WTC11 (cell line): Measurements from ENCODE around the gene AGPAT3. TPM values are rescaled to one million over a fixed set of nuclear protein-coding genes. Genes with fewer than 3 reads are reported as not detected.

ENCODE experiments used
- ATAC-seq: fragments of 200-7000 bp; cut with Tn5 transposase; 2 replicates; pipeline ENCODE4 v1.10.0; 2021; ENCODE audit warnings: mild to moderate bottlenecking, moderate library complexity
- CTCF ChIA-PET: fragments of 300-600 bp; sonication (Branson Sonifier 250); formaldehyde crosslinking; loops from one replicate; lab custom pipeline; 2021; ENCODE audit warnings: antibody characterized with exemption; lab: Charles Lee
- POLR2A ChIA-PET: fragments of 350-600 bp; sonication (Branson Sonifier 250); formaldehyde crosslinking; loops from one replicate; lab custom pipeline; 2021; ENCODE audit warnings: antibody characterized with exemption; lab: Charles Lee
- DNase-seq: peaks from one replicate; pipeline ENCODE4 v3.0.0; 2021; ENCODE audit warnings: low spot score
- H3K27ac Mint-ChIP-seq: 2 replicates; pipeline ENCODE4 v1.8.0; 2021; ENCODE audit warnings: mixed read lengths
- H3K27me3 Mint-ChIP-seq: 2 replicates; pipeline ENCODE4 v1.8.0; 2021; ENCODE audit warnings: low read depth, mild to moderate bottlenecking, moderate library complexity, mixed read lengths
- H3K36me3 Mint-ChIP-seq: 2 replicates; pipeline ENCODE4 v1.8.0; 2021; ENCODE audit warnings: mixed read lengths
- H3K4me1 Mint-ChIP-seq: 2 replicates; pipeline ENCODE4 v1.8.0; 2022; ENCODE audit warnings: mixed read lengths
- H3K4me3 Mint-ChIP-seq: 2 replicates; pipeline ENCODE4 v1.8.0; 2021; ENCODE audit warnings: mild to moderate bottlenecking, moderate library complexity, mixed read lengths
- H3K9me3 Mint-ChIP-seq: 2 replicates; pipeline ENCODE4 v1.8.0; 2021; ENCODE audit warnings: mixed read lengths
- ATF1 ChIP-seq: sonication (generic); formaldehyde crosslinking; IDR thresholded peaks from 2 replicates; pipeline ENCODE4 v1.8.1; 2023; ENCODE audit warnings: mild to moderate bottlenecking, moderate library complexity, missing genetic modification reagents
- ATF2 ChIP-seq: sonication (generic); formaldehyde crosslinking; IDR thresholded peaks from 2 replicates; pipeline ENCODE4 v1.8.1; 2022; ENCODE audit warnings: low read depth, missing genetic modification reagents, borderline replicate concordance
- CTCF ChIP-seq: fragments of 200-600 bp; IDR thresholded peaks from 2 replicates; pipeline ENCODE4 v1.8.0; 2022; ENCODE audit warnings: antibody characterized with exemption
- FOXP4 ChIP-seq: sonication (generic); formaldehyde crosslinking; IDR thresholded peaks from 2 replicates; pipeline ENCODE4 v1.8.0; 2022; ENCODE audit warnings: mild to moderate bottlenecking, missing genetic modification reagents
- HMGXB4 ChIP-seq: sonication (generic); formaldehyde crosslinking; IDR thresholded peaks from 2 replicates; pipeline ENCODE4 v1.8.1; 2023; ENCODE audit warnings: mild to moderate bottlenecking, moderate library complexity, missing genetic modification reagents
- IRF2 ChIP-seq: sonication (generic); formaldehyde crosslinking; IDR thresholded peaks from 2 replicates; pipeline ENCODE4 v1.8.0; 2022; ENCODE audit warnings: low read depth, missing genetic modification reagents, borderline replicate concordance
- KAT7 ChIP-seq: sonication (generic); formaldehyde crosslinking; IDR thresholded peaks from 2 replicates; pipeline ENCODE4 v1.8.1; 2023; ENCODE audit warnings: missing genetic modification reagents, mild to moderate bottlenecking, borderline replicate concordance
- PREB ChIP-seq: sonication (generic); formaldehyde crosslinking; IDR thresholded peaks from 2 replicates; pipeline ENCODE4 v1.8.1; 2022; ENCODE audit warnings: mild to moderate bottlenecking, missing genetic modification reagents, moderate library complexity, borderline replicate concordance
- RELA ChIP-seq: sonication (generic); formaldehyde crosslinking; IDR thresholded peaks from 2 replicates; pipeline ENCODE4 v1.8.1; 2022; ENCODE audit warnings: missing genetic modification reagents, mild to moderate bottlenecking, borderline replicate concordance
- RORB ChIP-seq: fragments of 250-450 bp; sonication (Bioruptor Pico); IDR thresholded peaks from 2 replicates; pipeline ENCODE4 v1.9.0; 2021; ENCODE audit warnings: mild to moderate bottlenecking
- TCF7 ChIP-seq: sonication (generic); formaldehyde crosslinking; IDR thresholded peaks from 2 replicates; pipeline ENCODE4 v1.8.0; 2022; ENCODE audit warnings: mild to moderate bottlenecking, low read depth, missing genetic modification reagents, moderate library complexity
- ZMAT4 ChIP-seq: fragments of 250-450 bp; sonication (Bioruptor Pico); IDR thresholded peaks from 2 replicates; pipeline ENCODE4 v1.9.0; 2021; ENCODE audit warnings: mild to moderate bottlenecking
- ZNF317 ChIP-seq: sonication (generic); formaldehyde crosslinking; IDR thresholded peaks from 2 replicates; pipeline ENCODE4 v1.8.1; 2023; ENCODE audit warnings: low read depth, mild to moderate bottlenecking, moderate library complexity, missing genetic modification reagents, borderline replicate concordance
- ZNF425 ChIP-seq: fragments of 250-450 bp; sonication (Bioruptor Pico); conservative IDR thresholded peaks from 2 replicates; pipeline ENCODE4 v1.9.0; 2021; ENCODE audit warnings: mild to moderate bottlenecking
- ZNF532 ChIP-seq: fragments of 250-450 bp; sonication (Bioruptor Pico); IDR thresholded peaks from 2 replicates; pipeline ENCODE4 v1.9.0; 2021; ENCODE audit warnings: mild to moderate bottlenecking, borderline replicate concordance
- total RNA-seq: library from RNA; stranded (reverse); gene quantifications from 3 replicates; pipeline ENCODE4 v1.2.3, GENCODE V29; 2021

AGPAT3 gene
- total RNA-seq, 1 experiment from 2014 or later: 5.6 TPM

GRCh38 chr21:43816611-43817071 is 48.4 kb upstream of the AGPAT3 start:
- Mint-ChIP-seq H3K27me3 (no peaks in the 10 kb centered on the region), H3K9me3 (peaks cover 7% of the 10 kb centered on the region)
- ChIA-PET POLR2A (no interaction called here), CTCF (interaction anchor here (0.6 to 4.0 kb wide), 18 partner anchors 9 to 175 kb away, joined by 3 to 40 read pairs (median 4); partner anchors contain the start of gene RRP1)
- TF ChIP-seq ATF1 (no peak), RELA (CRISPR knock-in tag) (no peak), IRF2 (CRISPR knock-in tag) (no peak), ZNF425 (CRISPR knock-in tag) (no peak), HMGXB4 (CRISPR knock-in tag) (no peak), TCF7 (no peak; the same call in 1 of the 2 replicates), ZNF317 (CRISPR knock-in tag) (no peak), CTCF (no peak), FOXP4 (no peak), RORB (CRISPR knock-in tag) (no peak), ZMAT4 (no peak), KAT7 (CRISPR knock-in tag) (no peak)
- TF ChIP-seq, all 79 proteins: peak for 0
- ATAC-seq: peak; percentile 43
- H3K27ac Mint-ChIP-seq: no peak overlapping the region
- peaks cover 15% of the 10 kb centered on the region for H3K4me1 Mint-ChIP-seq
- peaks cover 14% of the 10 kb centered on the region; the same call in 1 of the 2 replicates for H3K36me3 Mint-ChIP-seq
- H3K4me3 Mint-ChIP-seq: no peak overlapping the region
- DNase-seq: peak; percentile 41

GRCh38 chr21:43817157-43818086 is 47.6 kb upstream of the AGPAT3 start:
- Mint-ChIP-seq H3K27me3 (no peaks in the 10 kb centered on the region), H3K36me3 (peaks cover 14% of the 10 kb centered on the region; the same call in 1 of the 2 replicates), H3K4me1 (peaks cover 13% of the 10 kb centered on the region), H3K27ac (no peak overlapping the region), H3K4me3 (no peak overlapping the region), H3K9me3 (peaks cover 7% of the 10 kb centered on the region)
- ATAC-seq (no peak), DNase-seq (no peak)
- POLR2A ChIA-PET: no interaction called here
- CTCF ChIA-PET: interaction anchor here (0.6 to 4.0 kb wide), 18 partner anchors 8 to 163 kb away, joined by 3 to 40 read pairs (median 5); partner anchors contain the start of gene RRP1
- TF ChIP-seq PREB (no peak), ZNF532 (CRISPR knock-in tag) (no peak), ATF2 (no peak)
